ENCODE results near the gene KLK1. TPM values are rescaled to one million over a fixed set of nuclear protein-coding genes. Genes with fewer than 3 reads are reported as not detected.

KLK1 gene
- total RNA-seq, 1 donor from 2014 or later = 0.75 TPM

GRCh38 chr19:50836543-50837195 lies 13.1 kb upstream of the KLK1 start:
- DNase-seq (ENCODE audit: low spot score) (peak; percentile 50), ATAC-seq (no peak)

- DNase-seq (ENCODE audit: low spot score) (peak; percentile 93), ATAC-seq (peak; percentile 97)
These were observed 12.4 kb upstream of the KLK1 start for GRCh38 chr19:50835785-50836542.

- DNase-seq (ENCODE audit: low spot score) (no peak), ATAC-seq (peak; percentile 8)
These were observed 11.7 kb upstream of the KLK1 start for GRCh38 chr19:50835103-50835784.

- no peak for DNase-seq (ENCODE audit: low spot score)
- no peak for ATAC-seq
These were observed 10.2 kb upstream of the KLK1 start for GRCh38 chr19:50833802-50834167.

- ATAC-seq (no peak), DNase-seq (ENCODE audit: low spot score) (no peak)
These were observed 9.7 kb upstream of the KLK1 start, which contains the start of gene KLK15 for GRCh38 chr19:50833117-50833801. KLK15 (minus strand) TSS chr19:50833574; CDS start chr19:50831492, 2,082 bp downstream.

- ATAC-seq (no peak), DNase-seq (ENCODE audit: low spot score) (no peak)
These were observed 9.1 kb upstream of the KLK1 start for GRCh38 chr19:50832666-50833065.

- ATAC-seq (no peak), DNase-seq (ENCODE audit: low spot score) (no peak)
These were observed 7.4 kb upstream of the KLK1 start for GRCh38 chr19:50831026-50831396.

- no peak for DNase-seq (ENCODE audit: low spot score)
- ATAC-seq = no peak
These were observed 6.9 kb upstream of the KLK1 start for GRCh38 chr19:50830266-50831025.

GRCh38 chr19:50829801-50830200 lies 6.2 kb upstream of the KLK1 start:
- DNase-seq (ENCODE audit: low spot score) (no peak), ATAC-seq (no peak)

- no peak for ATAC-seq
These were observed 3.9 kb upstream of the KLK1 start for GRCh38 chr19:50827476-50827875.

GRCh38 chr19:50826492-50827240 lies 3.1 kb upstream of the KLK1 start:
- no peak for ATAC-seq
- DNase-seq (ENCODE audit: low spot score) = no peak

More at GRCh38 chr19:50827476-50827875, 3.9 kb upstream of the KLK1 start:
- DNase-seq (ENCODE audit: low spot score) = no peak

- ATAC-seq = no peak
- no peak for DNase-seq (ENCODE audit: low spot score)
These were observed 852 bp downstream of the KLK1 start for GRCh38 chr19:50822661-50823208.

GRCh38 chr19:50821622-50822021 lies 2.0 kb downstream of the KLK1 start:
- ATAC-seq (no peak), DNase-seq (ENCODE audit: low spot score) (no peak)

GRCh38 chr19:50821248-50821612 lies 2.4 kb downstream of the KLK1 start:
- ATAC-seq (no peak), DNase-seq (ENCODE audit: low spot score) (no peak)

- no peak for DNase-seq (ENCODE audit: low spot score)
- no peak for ATAC-seq
These were observed 2.9 kb downstream of the KLK1 start for GRCh38 chr19:50820549-50821247.

GRCh38 chr19:50820086-50820485 lies 3.5 kb downstream of the KLK1 start:
- ATAC-seq (no peak), DNase-seq (ENCODE audit: low spot score) (no peak)

- DNase-seq (ENCODE audit: low spot score) = no peak
- ATAC-seq = no peak
These were observed 4.0 kb downstream of the KLK1 start for GRCh38 chr19:50819636-50820035.

GRCh38 chr19:50818859-50819472 lies 4.6 kb downstream of the KLK1 start:
- DNase-seq (ENCODE audit: low spot score) (no peak), ATAC-seq (no peak)

Measured in left lobe of liver (tissue), 2 donors.